ENCODE measurements around the gene SEMA3B.
"Not testable (repeated sequence)": the region's sequence is repeated elsewhere in the genome, so short reads cannot be mapped to it uniquely, and the experiment has no call there.

Gene SEMA3B

DNA sequence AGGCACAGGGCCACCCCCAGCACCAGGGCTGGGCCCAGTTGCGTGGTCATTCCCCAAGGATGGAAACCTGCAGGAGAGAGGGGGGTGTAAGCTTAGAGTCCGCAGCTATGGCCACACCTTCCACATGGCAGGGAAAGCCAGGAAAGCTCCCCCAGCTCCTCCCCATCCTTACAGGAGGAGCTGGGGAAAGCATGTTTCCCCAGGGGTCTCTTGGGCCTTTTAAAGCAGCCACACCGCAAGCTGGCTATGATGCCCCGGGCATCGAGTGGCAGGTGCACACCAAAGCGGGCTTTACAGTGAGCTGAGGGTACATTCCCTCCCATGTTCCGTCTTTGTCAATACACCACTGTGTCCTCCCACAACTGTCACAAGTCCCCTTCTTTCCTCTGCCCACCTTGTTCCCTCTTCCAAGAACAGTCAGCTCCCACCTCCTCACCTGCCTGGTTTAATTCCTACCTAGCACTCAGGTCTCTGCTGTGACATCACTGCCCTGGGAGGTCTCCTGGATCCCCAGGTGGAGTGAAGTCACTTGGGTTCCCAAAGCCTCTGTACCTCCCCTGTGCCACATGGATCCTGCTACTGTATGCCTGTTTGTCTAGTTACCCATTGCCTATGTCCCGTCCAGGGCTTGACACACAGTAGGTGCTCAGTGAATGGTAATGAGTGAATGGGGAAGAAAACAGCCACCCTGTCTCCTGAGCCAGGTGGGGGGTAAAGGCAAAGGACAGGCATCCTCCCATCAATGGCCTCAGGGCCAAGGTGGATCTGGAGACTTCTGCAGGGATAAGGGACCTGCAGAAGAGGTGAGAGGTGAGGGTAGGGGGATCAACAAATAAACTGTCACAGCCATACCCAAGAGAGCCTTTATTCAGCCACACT is 26.8 kb downstream of the SEMA3B start:
- no peak for FAIRE-seq

DNA sequence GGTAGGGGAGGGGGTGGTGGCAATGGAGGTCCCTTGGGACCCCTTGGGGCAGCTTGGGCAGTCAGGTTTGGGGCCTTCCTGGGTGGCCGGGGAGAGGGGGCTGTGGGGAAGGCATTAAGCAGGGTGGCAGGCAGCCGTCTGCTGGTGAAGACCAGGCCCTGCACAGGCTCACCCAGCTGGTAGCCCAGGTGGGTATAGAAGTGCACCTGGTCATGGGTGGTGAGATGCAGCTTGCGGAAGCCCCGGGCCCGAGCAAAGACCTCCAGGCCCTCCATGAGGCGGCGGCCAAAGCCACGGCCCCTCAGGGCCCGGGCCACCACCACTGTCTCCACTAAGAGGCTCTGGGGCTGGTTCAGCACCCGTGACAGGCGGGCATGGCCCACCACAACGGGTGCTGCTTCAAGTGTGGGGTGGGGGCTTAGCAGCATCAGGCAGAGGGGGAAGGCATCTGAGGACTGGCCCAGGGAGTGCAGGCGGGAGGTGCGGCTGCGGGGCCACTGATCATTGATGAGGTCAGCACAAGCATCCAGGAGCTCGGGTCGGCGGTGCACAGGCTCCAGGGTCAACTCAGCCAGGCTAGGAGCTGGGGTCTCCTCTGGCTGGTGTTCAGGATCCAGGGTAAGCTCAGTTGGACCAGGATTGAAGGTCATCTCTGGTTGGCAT is 27.9 kb downstream of the SEMA3B start:
- no peak for FAIRE-seq

DNA sequence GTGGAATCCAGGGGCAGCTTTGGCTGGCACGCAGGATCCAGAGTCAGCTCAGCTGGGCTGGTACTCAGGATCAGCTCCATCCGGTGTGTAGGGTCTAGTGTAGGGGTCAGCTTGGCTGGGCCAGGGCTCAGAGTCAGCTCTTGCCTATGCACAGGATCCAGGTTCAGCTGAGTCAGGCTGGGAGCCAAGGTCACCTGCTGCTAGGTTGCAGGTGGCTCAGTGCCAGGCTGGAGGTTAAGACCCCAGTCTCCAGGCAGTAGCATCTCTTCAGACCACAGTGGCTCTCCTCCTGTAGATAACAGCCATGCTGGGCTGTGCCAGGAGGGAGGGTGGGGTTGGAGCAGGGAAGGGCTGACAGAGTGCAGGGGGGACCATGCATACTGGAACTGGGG is 28.4 kb downstream of the SEMA3B start:
- FAIRE-seq = no peak

DNA sequence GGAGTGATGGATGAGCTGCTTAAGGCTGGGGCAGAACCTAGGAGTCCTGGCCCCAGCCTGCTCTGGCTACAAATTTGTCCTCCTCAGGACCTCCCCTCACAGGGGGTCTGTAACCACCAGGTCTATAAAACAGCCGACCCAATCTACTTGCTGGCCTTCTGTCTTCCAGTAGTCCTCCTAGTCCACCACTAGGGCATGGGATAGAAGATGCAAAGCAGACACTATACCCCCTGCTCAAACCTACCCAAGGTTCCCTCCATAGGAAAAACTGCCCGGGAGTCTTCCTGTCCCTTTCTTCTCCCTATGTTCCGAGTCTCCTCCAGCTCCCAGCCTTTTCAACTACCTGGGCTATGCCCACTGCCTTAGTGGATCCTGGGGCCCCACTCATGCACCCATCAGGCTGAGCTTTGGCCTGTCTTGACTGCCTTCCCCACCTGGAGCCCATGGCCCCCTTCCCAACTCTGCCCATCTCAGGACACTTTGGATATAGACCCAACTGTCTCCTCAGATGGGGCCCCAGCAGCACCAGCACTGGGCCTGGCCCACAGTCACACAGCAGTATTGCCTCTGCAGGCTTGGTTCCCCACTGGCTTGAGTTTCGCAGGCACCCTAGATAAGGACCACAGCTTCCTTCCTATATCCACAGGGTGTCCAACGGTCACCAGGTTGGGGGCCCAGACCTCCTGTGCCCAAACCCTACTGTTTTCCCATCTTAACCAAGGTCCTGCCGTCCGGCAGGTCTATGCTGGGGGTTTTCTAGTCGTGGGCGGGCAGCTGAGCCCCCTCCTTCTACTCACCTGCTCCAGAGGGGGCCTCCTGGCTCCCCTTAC is 29.2 kb downstream of the SEMA3B start:
- FAIRE-seq = no peak

DNA sequence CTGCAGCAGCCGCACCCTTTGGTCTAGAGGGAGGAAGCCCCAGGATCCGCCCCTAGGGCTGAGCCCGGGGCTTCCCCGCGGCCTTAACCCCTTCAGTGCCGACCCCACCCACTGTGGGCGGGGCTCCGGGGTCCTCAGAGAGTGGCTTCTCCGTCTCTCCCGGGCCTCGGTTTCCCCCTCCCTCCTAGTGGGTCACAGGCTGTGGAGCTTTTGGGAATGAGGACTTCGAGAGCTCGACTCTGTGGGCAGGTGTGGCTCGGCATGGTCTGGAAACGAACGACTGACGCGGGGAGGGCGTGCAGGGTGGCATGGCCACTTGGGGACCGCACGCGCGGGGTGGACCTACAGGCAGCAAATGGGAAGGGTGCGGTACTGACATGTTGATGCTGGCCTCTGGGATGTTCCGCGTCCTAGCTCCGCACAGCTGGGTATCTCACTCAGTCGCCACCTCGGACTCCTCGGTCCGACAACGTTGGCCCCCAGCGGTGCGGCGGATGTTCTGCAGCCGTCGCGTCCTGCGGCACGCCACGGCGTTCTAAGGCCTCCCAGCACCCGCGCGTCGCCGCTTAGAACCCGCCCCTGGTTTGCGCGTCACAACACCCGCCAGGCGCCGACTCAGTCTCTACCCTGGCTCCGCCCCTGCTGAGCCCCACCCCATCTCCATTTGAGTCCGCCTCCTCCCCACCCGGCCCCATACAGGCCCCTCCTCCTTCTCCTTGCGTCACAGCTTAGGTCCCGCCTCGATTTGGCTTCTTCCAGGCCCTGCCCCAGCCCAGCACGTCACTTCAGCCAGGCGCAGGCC is 30.1 kb downstream of the SEMA3B start, which contains the start of the genes HYAL3 and NAA80:
Gene HYAL3, minus strand, starts transcription at position 570 of the 802 bp plus-strand sequence. CDS start 3,803 bp downstream, outside the sequence.
Gene NAA80, minus strand, starts transcription at position 570 of the 802 bp plus-strand sequence. CDS start 1,942 bp downstream, outside the sequence.
- FAIRE-seq = peak; percentile 99

DNA sequence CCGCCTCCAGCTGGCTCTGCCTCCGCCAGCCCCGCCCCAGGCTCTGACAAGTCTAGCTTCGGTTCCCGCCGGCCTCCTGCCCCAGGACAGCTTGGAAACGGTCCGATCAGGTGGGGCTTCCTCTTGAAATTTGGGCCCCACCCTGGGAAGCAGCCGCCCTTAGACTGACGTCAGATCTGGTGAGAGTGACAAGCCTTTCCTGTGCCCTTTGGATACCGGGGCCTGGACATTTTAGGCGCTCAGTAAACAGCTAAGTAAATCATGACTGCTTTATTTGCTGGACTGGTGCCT is 30.6 kb downstream of the SEMA3B start:
- FAIRE-seq = no peak

DNA sequence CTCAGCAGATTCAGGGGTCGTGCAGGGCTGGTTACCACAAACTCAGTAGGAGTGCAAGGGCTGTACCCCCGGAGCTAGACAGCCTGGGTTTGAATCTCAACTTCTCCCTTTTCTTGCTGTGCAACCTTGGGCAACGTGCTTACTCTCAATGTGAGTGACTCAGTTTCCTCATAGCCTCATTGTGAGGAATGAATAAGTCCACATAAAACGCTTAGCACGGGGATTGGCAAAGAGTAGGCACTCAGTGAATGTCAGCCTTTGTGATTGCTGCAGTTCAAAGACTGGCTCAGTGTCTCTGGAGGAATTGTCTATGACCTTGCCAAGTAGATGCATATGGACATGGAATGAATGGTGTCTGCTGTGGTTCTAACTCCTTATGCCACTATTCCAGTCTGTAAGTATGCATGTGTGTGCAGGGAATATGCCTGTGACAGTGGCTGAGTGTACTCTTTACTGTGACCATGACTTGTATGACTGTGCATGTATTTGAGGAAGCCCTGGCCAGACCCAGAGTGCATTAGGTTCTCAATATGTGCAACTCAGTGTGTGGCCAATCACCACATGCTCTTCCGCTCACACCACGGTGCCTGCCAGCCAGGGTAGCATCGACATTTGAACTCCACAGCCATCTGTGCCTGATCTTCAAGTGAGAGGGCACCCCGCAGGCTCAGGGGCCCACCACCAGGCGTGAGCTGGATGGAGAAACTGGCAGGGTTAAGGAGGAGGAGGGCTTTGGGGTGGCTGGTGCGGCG is 31.2 kb downstream of the SEMA3B start:
- no peak for FAIRE-seq

DNA sequence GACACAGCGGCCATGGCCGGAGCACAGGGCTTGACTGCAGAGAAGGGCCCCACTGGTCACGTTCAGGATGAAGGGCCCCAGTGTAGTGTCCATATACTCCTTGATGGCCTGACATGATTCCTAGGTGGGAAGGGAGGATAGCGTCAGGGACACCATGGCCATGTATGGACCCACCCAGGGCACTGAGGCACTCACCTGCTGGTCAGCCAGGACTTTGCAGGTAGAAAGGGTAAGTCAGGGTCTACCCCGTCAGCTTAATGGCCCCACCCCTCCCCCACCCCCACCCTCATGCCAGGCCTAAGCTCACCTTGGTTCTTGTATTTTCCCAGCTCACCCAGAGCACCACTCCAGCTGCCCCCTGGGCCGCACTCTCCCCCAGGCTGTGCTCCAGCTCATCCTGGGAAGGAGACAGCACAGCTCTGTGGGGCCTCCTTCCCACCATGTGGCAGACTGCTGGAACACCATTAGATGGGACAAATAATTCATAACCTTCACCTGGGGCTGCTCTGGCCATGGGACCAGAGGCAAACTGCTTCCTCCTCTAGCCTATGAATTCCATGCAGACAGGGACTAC is 31.8 kb downstream of the SEMA3B start:
- no peak for FAIRE-seq

DNA sequence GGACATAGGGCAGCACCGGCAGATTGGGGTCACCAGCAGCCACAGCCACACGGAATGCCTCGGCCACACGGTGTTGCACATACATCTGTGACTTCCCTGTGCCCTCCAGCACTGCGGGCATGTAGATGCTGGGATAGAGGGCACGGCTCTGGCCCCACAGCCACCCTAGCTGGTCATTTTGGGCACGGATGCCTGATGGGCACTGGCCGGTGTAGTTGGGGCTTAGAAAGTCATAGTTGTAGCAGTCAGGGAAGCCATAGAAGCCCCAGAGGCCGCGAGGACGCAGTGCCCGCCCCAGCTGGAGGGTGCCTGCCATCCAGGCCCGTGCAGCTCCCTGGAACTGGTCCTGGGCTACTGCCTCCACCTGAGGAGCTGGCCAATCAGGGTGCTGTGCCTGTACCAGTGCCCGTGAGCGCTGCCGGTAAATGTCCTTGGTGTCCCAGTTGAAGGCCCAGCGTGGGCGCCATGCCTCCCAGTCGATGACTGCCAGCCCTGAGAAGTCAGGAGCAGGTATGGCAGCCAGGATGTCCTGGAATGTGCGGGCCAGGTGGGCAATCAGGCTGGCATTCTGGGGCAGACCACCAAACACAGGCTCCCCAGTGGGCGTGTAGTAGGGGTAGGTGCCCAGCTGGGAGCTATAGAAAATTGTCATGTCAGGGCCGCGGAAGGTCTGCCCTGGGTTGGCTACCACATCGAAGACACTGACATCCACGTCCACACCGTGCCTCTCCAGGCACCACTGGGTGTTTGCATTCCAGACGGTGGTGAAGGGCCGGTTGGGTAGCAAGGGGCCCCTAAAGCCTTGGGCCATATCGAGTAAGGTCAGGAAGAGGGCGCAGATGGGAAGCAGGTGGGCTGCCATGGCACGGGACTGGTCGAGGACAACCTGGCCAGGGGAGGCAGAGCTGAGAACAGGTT is 33.4 kb downstream of the SEMA3B start:
- FAIRE-seq = no peak

DNA sequence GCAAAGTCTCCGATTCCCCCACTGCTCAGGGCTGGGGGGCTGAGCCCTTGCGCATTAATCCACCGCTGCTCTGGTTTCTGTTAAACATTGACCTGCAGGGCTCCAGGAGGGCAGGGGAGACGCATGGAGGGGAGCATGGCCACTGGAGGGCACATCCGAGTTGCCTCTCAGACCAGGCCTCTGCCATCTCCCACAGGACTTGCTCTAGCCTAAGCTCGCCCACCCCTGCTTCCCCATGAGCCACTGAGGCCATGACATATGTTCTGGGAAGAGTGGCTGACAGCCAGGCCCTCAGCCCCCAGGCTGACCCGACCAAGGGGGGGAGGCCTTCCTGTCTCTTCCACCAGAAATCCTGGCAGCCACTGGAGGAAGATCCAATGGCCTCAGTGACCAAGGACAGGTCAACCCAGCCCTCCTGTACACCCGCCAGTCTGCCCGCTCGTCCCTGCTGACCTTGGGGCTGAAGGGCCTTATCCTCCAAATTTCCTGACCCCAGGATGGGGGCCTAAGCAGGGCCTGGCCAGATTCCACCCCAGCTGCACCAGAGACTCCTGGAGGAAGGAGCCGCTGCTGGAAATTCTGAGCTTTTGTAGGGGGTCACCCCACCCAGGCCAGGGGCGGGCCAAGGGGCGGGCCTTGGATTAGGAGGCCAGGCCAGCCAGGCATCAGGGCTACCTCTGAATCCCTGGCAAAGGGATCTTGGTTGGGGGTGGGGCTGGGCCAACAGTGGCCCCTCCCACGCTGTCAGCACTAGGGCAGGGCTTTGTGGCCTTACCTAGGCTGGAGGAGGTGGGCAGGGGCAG is 34.3 kb downstream of the SEMA3B start, which contains the start of gene HYAL1:
Gene HYAL1, minus strand, starts transcription at position 562 of the 803 bp plus-strand sequence. CDS start 618 bp downstream, outside the sequence.
- no peak for FAIRE-seq

DNA sequence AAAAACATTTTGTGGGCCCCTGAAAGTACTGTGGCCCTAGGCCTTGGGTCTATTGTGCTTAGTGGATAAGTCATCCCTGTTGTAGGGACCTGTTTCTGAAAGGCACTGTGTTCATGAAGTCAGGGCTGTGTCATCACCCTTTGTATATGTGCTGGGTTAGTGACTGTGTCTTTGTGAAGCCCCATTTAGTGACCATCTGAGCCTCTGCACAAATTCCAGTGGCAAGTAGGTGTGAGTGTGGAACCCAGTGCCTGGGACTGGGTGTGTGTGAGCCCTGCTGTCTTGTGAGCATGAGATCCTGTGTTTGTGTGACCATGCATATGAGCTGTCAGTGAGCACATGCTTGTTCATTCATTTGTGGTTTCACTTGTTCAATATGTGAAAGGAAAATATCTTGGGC is 35.7 kb downstream of the SEMA3B start:
- no peak for FAIRE-seq

DNA sequence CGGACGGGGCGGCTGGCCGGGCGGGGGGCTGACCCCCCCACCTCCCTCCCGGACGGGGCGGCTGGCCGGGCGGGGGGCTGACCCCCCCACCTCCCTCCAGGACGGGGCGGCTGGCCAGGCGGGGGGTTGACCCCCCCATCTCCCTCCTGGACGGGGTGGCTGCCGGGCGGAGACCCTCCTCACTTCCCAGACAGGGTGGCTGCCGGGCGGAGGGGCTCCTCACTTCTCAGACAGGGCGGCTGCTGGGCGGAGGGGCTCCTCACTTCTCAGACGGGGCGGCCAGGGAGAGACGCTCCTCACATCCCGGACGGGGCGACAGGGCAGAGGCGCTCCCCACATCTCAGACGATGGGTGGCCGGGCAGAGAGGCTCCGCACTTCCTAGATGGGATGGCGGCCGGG is 43.1 kb downstream of the SEMA3B start:
- FAIRE-seq = not testable (repeated sequence)

DNA sequence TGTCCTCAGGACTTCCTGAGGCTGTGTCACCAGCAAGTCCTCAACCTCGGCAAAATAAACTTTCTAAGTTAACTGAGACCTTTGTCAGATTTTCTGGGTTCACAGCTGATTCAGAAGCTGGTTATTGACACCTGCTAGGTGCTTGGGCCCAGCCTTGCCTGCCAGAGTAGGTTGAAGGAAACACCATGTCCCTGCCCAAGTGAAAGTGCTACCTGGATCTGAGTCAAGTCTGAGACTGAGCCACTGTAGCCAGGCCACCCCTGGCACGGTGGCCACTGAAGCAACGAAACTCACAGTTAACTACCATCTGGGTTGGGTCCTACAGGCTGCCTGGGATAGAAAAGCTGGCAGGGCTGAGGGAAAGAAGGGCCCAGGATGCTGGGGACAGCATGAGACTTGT is 45.4 kb downstream of the SEMA3B start:
- FAIRE-seq = no peak

DNA sequence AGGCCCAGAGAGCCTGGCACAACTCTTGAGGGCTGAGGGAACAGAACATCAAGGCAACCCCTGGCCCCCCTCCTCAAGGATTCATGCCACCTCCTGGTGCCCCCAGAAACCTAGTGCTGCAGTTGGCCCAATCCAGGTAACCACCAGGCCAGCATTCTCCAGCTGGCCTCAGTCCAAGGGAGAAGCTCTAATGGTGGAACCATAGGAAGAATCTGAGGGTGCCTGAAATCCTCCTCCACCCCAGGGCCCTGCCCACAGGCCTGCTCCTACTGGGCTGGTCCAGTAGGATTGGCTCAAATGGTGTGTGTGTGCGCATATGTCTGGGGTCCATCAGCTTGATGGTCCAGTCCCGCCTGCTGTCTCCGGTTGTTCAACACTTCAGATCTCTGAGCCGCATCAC is 45.9 kb downstream of the SEMA3B start:
- FAIRE-seq = no peak

DNA sequence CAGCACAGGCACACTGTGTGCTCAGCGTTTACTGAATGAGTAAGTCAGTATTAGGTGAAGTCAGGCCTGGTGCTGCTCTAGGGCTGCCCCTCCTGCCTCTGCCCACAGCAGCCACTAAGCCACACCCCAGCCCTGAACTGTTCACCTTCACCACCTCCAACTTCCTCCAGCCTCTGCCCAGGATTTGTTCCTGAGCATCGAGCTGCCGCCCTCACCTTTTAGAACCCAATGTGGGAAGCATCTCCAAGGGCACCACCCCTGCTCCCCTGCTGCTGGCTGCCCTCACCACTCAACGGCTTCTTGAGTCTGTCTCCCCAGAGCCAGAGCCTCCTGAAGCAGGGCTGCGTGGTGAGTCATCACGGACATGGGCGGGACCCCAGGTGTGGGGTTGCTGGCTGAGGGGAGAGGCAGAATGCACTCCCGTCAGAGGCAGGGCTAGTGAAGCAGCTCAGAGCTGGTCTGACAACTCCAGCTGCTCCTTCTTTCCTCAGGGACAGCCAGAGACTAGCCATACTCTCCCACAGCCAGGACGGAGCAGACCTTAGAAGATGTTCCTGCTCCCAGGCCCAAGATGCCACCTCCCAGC is 47.8 kb downstream of the SEMA3B start:
- FAIRE-seq = no peak

DNA sequence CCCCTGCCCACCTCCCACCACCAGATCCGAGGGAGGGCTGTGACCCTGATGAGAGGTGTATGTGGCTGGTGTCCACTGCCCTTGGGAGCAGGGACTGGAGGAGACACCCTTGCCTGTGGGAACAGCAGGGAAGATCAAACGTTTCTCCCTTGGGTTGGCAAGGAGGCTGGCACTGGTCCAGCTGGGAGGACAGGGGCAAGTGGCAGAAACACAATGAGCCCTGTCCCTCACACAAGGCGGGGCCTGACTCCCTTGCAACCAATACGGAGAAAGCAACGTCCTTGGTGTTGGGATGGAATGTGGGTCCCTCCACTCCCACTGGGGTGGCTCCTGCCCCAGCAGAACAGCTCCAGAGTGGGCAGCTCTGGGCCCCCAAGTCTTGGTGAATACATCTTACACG is 48.4 kb downstream of the SEMA3B start:
- FAIRE-seq = no peak

DNA sequence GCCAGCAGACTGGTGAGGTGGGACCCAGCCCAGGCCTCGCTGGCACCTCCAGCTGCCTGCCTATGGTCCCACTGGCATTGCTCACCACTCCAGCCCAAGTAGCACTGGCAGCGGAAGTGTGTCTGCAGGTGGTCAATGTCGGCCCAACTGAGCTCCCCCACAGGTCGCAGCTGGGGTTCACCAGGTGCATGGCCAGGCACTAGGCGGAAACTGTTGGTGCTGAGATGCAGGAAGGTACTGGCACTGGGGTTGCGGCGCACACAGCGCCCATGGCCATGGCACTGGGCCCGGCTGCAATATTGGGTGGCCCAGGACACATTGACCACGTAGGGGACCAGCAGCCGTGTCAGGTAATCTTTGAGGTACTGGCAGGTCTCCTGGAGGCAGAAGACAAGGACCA is 49.2 kb downstream of the SEMA3B start:
- no peak for FAIRE-seq

DNA sequence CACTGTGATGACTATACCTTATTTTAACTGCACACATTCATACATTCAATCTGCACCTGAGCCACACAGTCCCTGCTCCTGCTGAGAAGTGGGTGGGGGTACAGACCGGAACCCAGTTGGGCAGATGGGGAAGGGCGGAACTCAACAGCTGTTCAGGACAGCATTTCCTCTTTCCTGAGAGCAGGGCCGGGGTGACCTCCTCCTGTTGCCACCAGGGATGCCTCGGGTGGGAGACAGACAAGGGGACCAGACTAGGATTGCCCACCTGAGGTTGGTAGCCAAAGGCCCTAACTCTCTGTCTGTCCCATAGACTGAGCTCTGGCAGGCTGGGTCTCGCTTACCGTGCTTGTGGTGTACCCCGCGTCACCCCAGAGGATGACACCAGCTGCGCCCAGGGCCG is 49.7 kb downstream of the SEMA3B start:
- no peak for FAIRE-seq
